DOHH2 (cell line): ENCODE results near the gene FBXO34.

Experiments used
- H3F3A ChIP-seq: fragments of 200-600 bp; sonication (generic), shearing (Covaris generic); 2 replicates; pipeline ENCODE4 v1.6.0; 2016; ENCODE audit warnings: antibody characterized with exemption, mild to moderate bottlenecking; ENCODE audit not compliant: control insufficient read depth, insufficient read depth
- H3K27ac ChIP-seq: fragments of 200-600 bp; sonication (generic); 2 replicates; pipeline ENCODE4 v1.5.1; 2014; ENCODE audit warnings: low read depth, mild to moderate bottlenecking, low read length, moderate library complexity
- H3K27me3 ChIP-seq: fragments of 200-600 bp; sonication (generic); 2 replicates; pipeline ENCODE4 v1.6.1; 2014; ENCODE audit warnings: mild to moderate bottlenecking, low read length, mixed read lengths; ENCODE audit not compliant: control insufficient read depth
- H3K36me3 ChIP-seq: fragments of 200-600 bp; sonication (generic); 2 replicates; pipeline ENCODE4 v1.6.1; 2014; ENCODE audit warnings: mild to moderate bottlenecking, low read length, moderate library complexity, mixed read lengths; ENCODE audit not compliant: control insufficient read depth
- H3K4me1 ChIP-seq: fragments of 200-600 bp; sonication (generic); 2 replicates; pipeline ENCODE4 v1.6.1; 2014; ENCODE audit warnings: mild to moderate bottlenecking, low read length, mixed read lengths; ENCODE audit not compliant: control insufficient read depth
- H3K4me2 ChIP-seq: fragments of 200-600 bp; sonication (generic); 2 replicates; pipeline ENCODE4 v1.6.0; 2014; ENCODE audit warnings: mild to moderate bottlenecking, low read length, moderate library complexity
- H3K4me3 ChIP-seq: fragments of 200-600 bp; sonication (generic); 2 replicates; pipeline ENCODE4 v1.5.1; 2014; ENCODE audit warnings: mild to moderate bottlenecking, low read length, mixed read lengths
- H3K79me2 ChIP-seq: fragments of 200-600 bp; sonication (generic); 2 replicates; pipeline ENCODE4 v1.6.1; 2014; ENCODE audit warnings: mild to moderate bottlenecking, low read length, mixed read lengths; ENCODE audit not compliant: control insufficient read depth
- H3K9me2 ChIP-seq: fragments of 200-600 bp; sonication (generic); replicated peaks from 2 replicates; pipeline ENCODE4 v1.6.1; 2014; ENCODE audit warnings: mild to moderate bottlenecking, low read length, mixed read lengths; ENCODE audit not compliant: control insufficient read depth
- H3K9me3 ChIP-seq: fragments of 200-600 bp; sonication (generic); 2 replicates; pipeline ENCODE4 v1.6.1; 2014; ENCODE audit warnings: antibody characterized with exemption, low read length, mixed read lengths; ENCODE audit not compliant: control insufficient read depth, insufficient read depth
- H4K20me1 ChIP-seq: fragments of 200-600 bp; sonication (generic); 2 replicates; pipeline ENCODE4 v1.6.0; 2014; ENCODE audit warnings: low read depth, mild to moderate bottlenecking, antibody characterized with exemption, low read length, moderate library complexity; ENCODE audit not compliant: control insufficient read depth, insufficient read depth
- EZH2phosphoT487 ChIP-seq: fragments of 200-600 bp; sonication (generic); IDR thresholded peaks from 2 replicates; pipeline ENCODE4 v1.6.1; 2017; ENCODE audit warnings: borderline replicate concordance, mild to moderate bottlenecking, antibody characterized with exemption, low read length, moderate library complexity, mixed read lengths
- TF ChIP-seq, protein P1 (sequence below): fragments of 200-600 bp; sonication (generic); IDR thresholded peaks from one replicate; pipeline ENCODE4 v1.5.1; 2014; ENCODE audit warnings: antibody characterized with exemption, mild to moderate bottlenecking, low read depth, low read length; ENCODE audit not compliant: poor library complexity, severe bottlenecking

FBXO34 gene

DNA sequence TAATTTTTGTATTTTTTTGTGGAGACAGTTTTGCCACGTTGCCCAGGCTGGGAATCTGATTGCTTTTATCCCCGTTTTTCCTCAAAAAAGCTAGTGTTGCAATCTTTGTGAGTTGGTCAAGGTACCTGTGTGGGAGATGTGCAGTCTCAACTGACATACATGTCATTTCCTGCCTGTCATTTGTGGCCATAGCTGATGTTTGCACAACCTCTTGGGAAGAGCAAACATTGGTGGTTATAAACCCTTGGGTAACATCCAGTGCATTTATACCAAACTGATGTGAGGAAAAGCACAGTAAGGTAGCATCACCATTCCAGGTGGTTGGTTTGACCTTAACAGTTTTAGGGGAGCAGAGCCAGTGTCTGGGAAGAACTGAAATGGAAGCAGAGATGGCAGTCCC is 85.7 kb downstream of the FBXO34 start:
- Histone ChIP-seq H3K9me3 (no peaks in the 10 kb centered on the region), H3K27me3 (no peaks in the 10 kb centered on the region), H3K79me2 (no peaks in the 10 kb centered on the region), H3K4me1 (no peaks in the 10 kb centered on the region), H3K27ac (no peak overlapping the region), H3K4me2 (no peak overlapping the region), H3K36me3 (peaks cover 9% of the 10 kb centered on the region), H3K4me3 (no peak overlapping the region), H3K9me2 (no peaks in the 10 kb centered on the region), H4K20me1 (no peaks in the 10 kb centered on the region), H3F3A (no peaks in the 10 kb centered on the region)
- no peak for TF ChIP-seq EZH2phosphoT487
- TF ChIP-seq, protein P1, sequence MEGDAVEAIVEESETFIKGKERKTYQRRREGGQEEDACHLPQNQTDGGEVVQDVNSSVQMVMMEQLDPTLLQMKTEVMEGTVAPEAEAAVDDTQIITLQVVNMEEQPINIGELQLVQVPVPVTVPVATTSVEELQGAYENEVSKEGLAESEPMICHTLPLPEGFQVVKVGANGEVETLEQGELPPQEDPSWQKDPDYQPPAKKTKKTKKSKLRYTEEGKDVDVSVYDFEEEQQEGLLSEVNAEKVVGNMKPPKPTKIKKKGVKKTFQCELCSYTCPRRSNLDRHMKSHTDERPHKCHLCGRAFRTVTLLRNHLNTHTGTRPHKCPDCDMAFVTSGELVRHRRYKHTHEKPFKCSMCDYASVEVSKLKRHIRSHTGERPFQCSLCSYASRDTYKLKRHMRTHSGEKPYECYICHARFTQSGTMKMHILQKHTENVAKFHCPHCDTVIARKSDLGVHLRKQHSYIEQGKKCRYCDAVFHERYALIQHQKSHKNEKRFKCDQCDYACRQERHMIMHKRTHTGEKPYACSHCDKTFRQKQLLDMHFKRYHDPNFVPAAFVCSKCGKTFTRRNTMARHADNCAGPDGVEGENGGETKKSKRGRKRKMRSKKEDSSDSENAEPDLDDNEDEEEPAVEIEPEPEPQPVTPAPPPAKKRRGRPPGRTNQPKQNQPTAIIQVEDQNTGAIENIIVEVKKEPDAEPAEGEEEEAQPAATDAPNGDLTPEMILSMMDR, result no peak

DNA sequence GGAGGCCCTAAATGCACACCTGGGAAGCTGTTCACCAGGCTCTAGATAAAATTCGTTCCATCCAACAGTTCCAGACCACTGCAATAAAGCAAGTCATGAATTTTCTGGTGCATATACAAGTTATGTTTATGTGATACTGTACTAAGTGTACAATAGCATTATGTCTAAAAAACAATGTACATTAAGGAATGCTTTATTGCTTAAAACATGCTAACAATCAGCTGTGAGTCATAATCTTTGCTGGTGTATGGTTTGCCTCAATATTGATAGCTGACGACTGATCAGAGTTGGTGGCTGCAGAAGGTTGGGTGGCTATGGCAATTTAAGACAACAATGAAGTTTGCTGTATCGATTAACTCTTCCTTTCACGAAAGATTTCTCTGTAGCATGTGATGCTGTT is 88.1 kb downstream of the FBXO34 start:
- Histone ChIP-seq H3K9me3 (no peaks in the 10 kb centered on the region), H3K36me3 (peaks cover 2% of the 10 kb centered on the region), H3K27ac (no peak overlapping the region), H3K4me3 (no peak overlapping the region), H3K4me1 (no peaks in the 10 kb centered on the region), H4K20me1 (no peaks in the 10 kb centered on the region), H3F3A (no peaks in the 10 kb centered on the region), H3K79me2 (no peaks in the 10 kb centered on the region), H3K4me2 (no peak overlapping the region), H3K27me3 (no peaks in the 10 kb centered on the region), H3K9me2 (no peaks in the 10 kb centered on the region)
- TF ChIP-seq EZH2phosphoT487, result no peak
- TF ChIP-seq, protein P1, result no peak

DNA sequence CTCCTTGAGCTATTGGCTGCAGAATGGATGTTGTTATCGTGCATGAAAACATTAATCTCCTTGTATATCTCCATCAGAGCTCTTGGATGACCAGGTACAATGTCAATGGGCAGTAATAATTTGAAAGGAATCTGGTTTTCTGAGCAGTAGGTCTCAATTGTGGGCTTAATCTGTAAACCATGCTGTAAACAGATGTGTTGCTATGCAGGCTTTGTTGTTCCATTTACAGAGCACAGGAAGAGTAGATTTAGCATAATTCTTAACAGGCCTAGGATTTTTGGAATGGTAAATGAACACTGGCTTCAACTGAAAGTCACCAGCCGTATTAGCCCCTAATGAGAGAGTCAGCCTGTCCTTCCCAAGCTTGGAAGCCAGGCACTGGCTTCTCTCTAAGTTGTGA is 90.0 kb downstream of the FBXO34 start:
- H3K4me3 ChIP-seq, result no peak overlapping the region
- H3F3A ChIP-seq, result no peaks in the 10 kb centered on the region
- H3K79me2 ChIP-seq, result no peaks in the 10 kb centered on the region
- no peak overlapping the region for H3K27ac ChIP-seq
- H3K27me3 ChIP-seq, result no peaks in the 10 kb centered on the region
- no peak overlapping the region for H3K4me2 ChIP-seq
- no peaks in the 10 kb centered on the region for H3K36me3 ChIP-seq
- H3K4me1 ChIP-seq, result no peaks in the 10 kb centered on the region
- H3K9me2 ChIP-seq, result no peaks in the 10 kb centered on the region
- no peaks in the 10 kb centered on the region for H3K9me3 ChIP-seq
- H4K20me1 ChIP-seq, result no peaks in the 10 kb centered on the region
- TF ChIP-seq, protein P1, result no peak
- no peak for TF ChIP-seq EZH2phosphoT487

- no peaks in the 10 kb centered on the region for H4K20me1 ChIP-seq
- H3K79me2 ChIP-seq, result no peaks in the 10 kb centered on the region
- H3F3A ChIP-seq, result no peaks in the 10 kb centered on the region
- H3K4me2 ChIP-seq, result no peak overlapping the region
- H3K36me3 ChIP-seq, result no peaks in the 10 kb centered on the region
- H3K4me1 ChIP-seq, result no peaks in the 10 kb centered on the region
- H3K27ac ChIP-seq, result no peak overlapping the region
- no peaks in the 10 kb centered on the region for H3K27me3 ChIP-seq
- H3K4me3 ChIP-seq, result no peak overlapping the region
- no peak for TF ChIP-seq EZH2phosphoT487
- TF ChIP-seq, protein P1, result no peak
- no peaks in the 10 kb centered on the region for H3K9me3 ChIP-seq
- H3K9me2 ChIP-seq, result no peaks in the 10 kb centered on the region
Measured at GRCh38 chr14:55366271-55366670, 95.0 kb downstream of the FBXO34 start.
